PC-3 (cell line): ENCODE data around the gene CYP21A2. TPM values are rescaled to one million over a fixed set of nuclear protein-coding genes. Genes with fewer than 3 reads are reported as not detected.

Experiments
- ATAC-seq: fragments of 200-7000 bp; cut with Tn5 transposase; 2 replicates; pipeline ENCODE4 v1.9.1; 2020; ENCODE audit warnings: mild to moderate bottlenecking, moderate library complexity
- BruUV-seq: library from RNA; stranded (reverse); fragments of 400-500 nt; replicated peaks from 2 replicates; lab custom pipeline; 2021; lab: Mats Ljungman, UMichigan
- CTCF ChIA-PET: fragments of 300-600 bp; sonication (Branson Sonifier 250); formaldehyde crosslinking; loops from one replicate; lab custom pipeline; 2022; ENCODE audit warnings: antibody characterized with exemption; lab: Charles Lee
- POLR2A ChIA-PET: fragments of 300-600 bp; sonication (Branson Sonifier 250); formaldehyde crosslinking; loops from one replicate; lab custom pipeline; 2022; ENCODE audit warnings: antibody characterized with exemption; ENCODE audit not compliant: unreplicated experiment; lab: Charles Lee
- DNase-seq: peaks from one replicate; pipeline ENCODE4 v3.0.0-alpha.2; 2015
- H2AFZ ChIP-seq: fragments of 300-600 bp; sonication (generic); 2 replicates; pipeline ENCODE4 v1.6.0; 2016; ENCODE audit warnings: antibody characterized with exemption, low read length
- H3F3A ChIP-seq: fragments of 300-600 bp; sonication (generic); one replicate; pipeline ENCODE4 v1.6.0; 2017; ENCODE audit warnings: antibody characterized with exemption, low read length, control low read depth, mild to moderate bottlenecking; ENCODE audit not compliant: unreplicated experiment
- H3K27ac ChIP-seq: fragments of 300-600 bp; sonication (generic); 2 replicates; pipeline ENCODE4 v1.5.1; 2016; ENCODE audit warnings: mild to moderate bottlenecking, low read length
- H3K27me3 ChIP-seq: fragments of 300-600 bp; sonication (generic); 2 replicates; pipeline ENCODE4 v1.6.1; 2016; ENCODE audit warnings: low read length, mixed read lengths
- H3K36me3 ChIP-seq: fragments of 300-600 bp; sonication (generic); 2 replicates; pipeline ENCODE4 v1.6.1; 2016; ENCODE audit warnings: low read depth, mixed run types, low read length, mixed read lengths
- H3K4me1 ChIP-seq: fragments of 300-600 bp; sonication (generic); 2 replicates; pipeline ENCODE4 v1.5.1; 2016; ENCODE audit warnings: low read length; ENCODE audit not compliant: insufficient read depth
- H3K4me2 ChIP-seq: fragments of 300-600 bp; sonication (generic); 2 replicates; pipeline ENCODE4 v1.6.0; 2016; ENCODE audit warnings: low read length
- H3K4me3 ChIP-seq: fragments of 300-600 bp; sonication (generic); 2 replicates; pipeline ENCODE4 v1.5.1; 2016; ENCODE audit warnings: mild to moderate bottlenecking, low read length, mixed read lengths
- H3K79me2 ChIP-seq: fragments of 300-600 bp; sonication (generic); 2 replicates; pipeline ENCODE4 v1.6.1; 2017; ENCODE audit warnings: low read length, mixed read lengths
- H3K9ac ChIP-seq: fragments of 300-600 bp; sonication (generic); 2 replicates; pipeline ENCODE4 v1.6.0; 2016; ENCODE audit warnings: mild to moderate bottlenecking, low read length
- H3K9me2 ChIP-seq: fragments of 300-600 bp; sonication (generic); replicated peaks from 2 replicates; pipeline ENCODE4 v1.6.1; 2016; ENCODE audit warnings: mixed run types, low read length, mixed read lengths
- H3K9me3 ChIP-seq: fragments of 300-600 bp; sonication (generic); 2 replicates; pipeline ENCODE4 v1.6.1; 2016; ENCODE audit warnings: low read length, mixed read lengths
- H4K20me1 ChIP-seq: fragments of 300-600 bp; sonication (generic); 2 replicates; pipeline ENCODE4 v1.6.1; 2016; ENCODE audit warnings: low read length, mixed read lengths
- EZH2 ChIP-seq: fragments of 300-600 bp; sonication (generic); IDR thresholded peaks from one replicate; pipeline ENCODE4 v1.6.1; 2017; ENCODE audit warnings: antibody characterized with exemption, mild to moderate bottlenecking, low read length; ENCODE audit not compliant: unreplicated experiment
- EZH2phosphoT487 ChIP-seq: fragments of 300-600 bp; sonication (generic); IDR thresholded peaks from 2 replicates; pipeline ENCODE4 v1.6.1; 2018; ENCODE audit warnings: mild to moderate bottlenecking, antibody characterized with exemption, low read length, borderline replicate concordance
- intact Hi-C: fragments of 100-400 bp; cut with micrococcal nuclease; formaldehyde crosslinking; loops from 2 replicates; pipeline ENCODE4 v1.9.0; 2023
- total RNA-seq: library from RNA; depleted of rRNA; stranded (reverse); fragments of >200 nt; gene quantifications from 2 replicates; pipeline ENCODE4 v1.2.3, GENCODE V29; 2014
- TF ChIP-seq, protein P1 (sequence below): fragments of 300-600 bp; sonication (generic); conservative IDR thresholded peaks from 2 replicates; pipeline ENCODE4 v1.5.1; 2017; ENCODE audit warnings: antibody characterized with exemption, low read depth, mild to moderate bottlenecking, low read length

CYP21A2 gene
- total RNA-seq, 1 experiment from 2014 or later = not detected

DNA sequence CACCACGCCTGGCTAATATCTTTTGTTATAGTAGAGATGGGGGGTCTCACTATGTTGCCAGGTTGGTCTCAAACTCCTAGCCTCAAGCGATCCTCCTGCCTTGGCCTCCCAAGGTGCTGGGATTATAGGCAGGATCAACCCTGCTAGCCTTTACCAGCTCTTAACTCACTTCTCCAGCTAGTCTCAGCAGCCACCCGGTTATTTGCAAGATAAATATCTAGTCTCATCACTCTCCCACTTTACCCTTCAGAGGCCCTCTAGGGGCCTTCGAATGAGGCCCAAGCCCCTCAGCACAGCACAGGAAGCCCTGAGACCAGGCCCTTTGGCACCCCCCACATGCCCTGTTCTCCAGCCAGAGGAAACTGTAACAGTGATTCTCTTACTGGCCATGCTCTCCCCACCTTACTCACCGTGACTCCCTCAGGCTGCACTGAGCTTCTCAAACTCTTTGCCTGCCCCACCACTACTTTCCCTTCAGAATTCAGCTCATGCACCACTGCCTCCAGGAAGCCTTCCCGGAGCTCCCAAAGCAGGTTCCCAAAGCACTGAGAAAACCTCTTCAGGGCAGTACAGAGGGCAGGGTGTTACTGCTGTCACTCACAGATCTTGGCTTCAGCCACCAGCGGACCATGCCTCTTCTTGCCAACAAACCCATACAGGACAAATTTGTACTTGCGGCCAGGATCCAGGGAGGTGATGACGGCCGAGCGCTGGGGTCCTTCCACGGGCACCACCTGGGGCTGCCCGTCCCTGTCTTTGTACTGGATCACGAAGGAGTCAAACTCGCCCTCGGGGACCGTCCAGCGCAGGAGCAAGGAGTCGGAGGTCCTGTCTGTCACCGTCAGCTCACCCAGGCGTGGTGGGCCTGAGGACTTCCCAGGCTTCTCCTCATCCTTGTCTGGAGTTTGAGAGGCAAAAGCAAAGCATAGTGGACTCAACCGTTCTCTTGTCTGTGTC lies 45.9 kb downstream of the CYP21A2 start:
- no peaks in the 10 kb centered on the region for H3K79me2 ChIP-seq
- H3K9me2 ChIP-seq = no peaks in the 10 kb centered on the region
- H3K36me3 ChIP-seq = no peaks in the 10 kb centered on the region
- no peaks in the 10 kb centered on the region for H3K27me3 ChIP-seq
- no peaks in the 10 kb centered on the region for H3K9me3 ChIP-seq
- ChIA-PET CTCF (no interaction called here), POLR2A (no interaction called here)
- no peaks in the 10 kb centered on the region for H4K20me1 ChIP-seq
- no peak for ATAC-seq
- H3K4me3 ChIP-seq = no peak overlapping the region
- 0 out of 2 replicates have a peak overlapping the region, but pooled peaks have one; percentile 5 for H3K9ac ChIP-seq
- no peaks in the 10 kb centered on the region for H3F3A ChIP-seq
- TF ChIP-seq EZH2 (no peak), EZH2phosphoT487 (no peak)
- TF ChIP-seq, protein P1, sequence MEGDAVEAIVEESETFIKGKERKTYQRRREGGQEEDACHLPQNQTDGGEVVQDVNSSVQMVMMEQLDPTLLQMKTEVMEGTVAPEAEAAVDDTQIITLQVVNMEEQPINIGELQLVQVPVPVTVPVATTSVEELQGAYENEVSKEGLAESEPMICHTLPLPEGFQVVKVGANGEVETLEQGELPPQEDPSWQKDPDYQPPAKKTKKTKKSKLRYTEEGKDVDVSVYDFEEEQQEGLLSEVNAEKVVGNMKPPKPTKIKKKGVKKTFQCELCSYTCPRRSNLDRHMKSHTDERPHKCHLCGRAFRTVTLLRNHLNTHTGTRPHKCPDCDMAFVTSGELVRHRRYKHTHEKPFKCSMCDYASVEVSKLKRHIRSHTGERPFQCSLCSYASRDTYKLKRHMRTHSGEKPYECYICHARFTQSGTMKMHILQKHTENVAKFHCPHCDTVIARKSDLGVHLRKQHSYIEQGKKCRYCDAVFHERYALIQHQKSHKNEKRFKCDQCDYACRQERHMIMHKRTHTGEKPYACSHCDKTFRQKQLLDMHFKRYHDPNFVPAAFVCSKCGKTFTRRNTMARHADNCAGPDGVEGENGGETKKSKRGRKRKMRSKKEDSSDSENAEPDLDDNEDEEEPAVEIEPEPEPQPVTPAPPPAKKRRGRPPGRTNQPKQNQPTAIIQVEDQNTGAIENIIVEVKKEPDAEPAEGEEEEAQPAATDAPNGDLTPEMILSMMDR = no peak
- DNase-seq = no peak
- peaks cover 64% of the 10 kb centered on the region for H3K4me1 ChIP-seq
- H3K4me2 ChIP-seq = peak overlapping the region; percentile 71; the same call in 1 of the 2 replicates
- BruUV-seq = no TSS peak
- intact Hi-C loops = loop anchor here (10.0 kb wide), 1 partner anchor 109 kb away; the partner anchor contains the start of gene DXO
- H2AFZ ChIP-seq = no peak overlapping the region
- H3K27ac ChIP-seq = peak overlapping the region; percentile 73

DNA sequence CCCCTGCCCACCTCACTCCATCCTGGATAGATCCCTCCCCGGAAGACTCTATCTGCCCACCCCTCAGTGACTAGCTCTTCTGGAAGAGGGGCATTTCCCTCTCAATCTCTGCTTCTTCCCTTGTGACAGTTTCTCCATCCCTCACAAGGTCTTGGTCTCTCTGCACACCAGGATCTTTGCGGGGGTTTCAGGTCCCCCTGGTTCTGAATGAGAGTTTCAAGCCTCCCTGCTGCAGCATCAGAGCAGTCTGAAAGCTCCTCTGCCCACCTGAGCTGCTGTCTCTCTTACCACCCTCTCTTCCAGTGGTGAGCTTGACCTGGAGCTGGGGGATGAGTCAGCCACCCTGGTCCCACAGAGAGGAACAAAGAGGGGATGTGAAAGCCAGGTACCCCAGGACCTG lies 46.6 kb downstream of the CYP21A2 start:
- no peaks in the 10 kb centered on the region for H3K9me3 ChIP-seq
- TF ChIP-seq, protein P1 = no peak
- TF ChIP-seq EZH2phosphoT487 (no peak), EZH2 (no peak)
- no peak overlapping the region for H3K27ac ChIP-seq
- DNase-seq (no peak), ATAC-seq (no peak)
- H3K27me3 ChIP-seq = no peaks in the 10 kb centered on the region
- no peaks in the 10 kb centered on the region for H3K9me2 ChIP-seq
- BruUV-seq = no TSS peak
- no peaks in the 10 kb centered on the region for H4K20me1 ChIP-seq
- H3K36me3 ChIP-seq = no peaks in the 10 kb centered on the region
- peaks cover 59% of the 10 kb centered on the region for H3K4me1 ChIP-seq
- no peaks in the 10 kb centered on the region for H3F3A ChIP-seq
- ChIA-PET POLR2A (no interaction called here), CTCF (no interaction called here)
- H3K79me2 ChIP-seq = no peaks in the 10 kb centered on the region
- no peak overlapping the region for H2AFZ ChIP-seq
- no peak overlapping the region for H3K4me3 ChIP-seq
- no peak overlapping the region for H3K4me2 ChIP-seq
- intact Hi-C loops = loop anchor here (10.0 kb wide), 1 partner anchor 110 kb away; the partner anchor contains the start of gene DXO
- no peak overlapping the region for H3K9ac ChIP-seq
